C1 segment of cervical spinal cord (tissue), 14 donors: ENCODE measurements around the gene TAAR8.
"Not testable (repeated sequence)": the region's sequence is repeated elsewhere in the genome, so short reads cannot be mapped to it uniquely, and the experiment has no call there.

Experiments
- DNase-seq, 14 donors: peaks; one replicate each; lab custom pipeline; 2025; lab: John Stamatoyannopoulos, UW

Gene TAAR8

DNA sequence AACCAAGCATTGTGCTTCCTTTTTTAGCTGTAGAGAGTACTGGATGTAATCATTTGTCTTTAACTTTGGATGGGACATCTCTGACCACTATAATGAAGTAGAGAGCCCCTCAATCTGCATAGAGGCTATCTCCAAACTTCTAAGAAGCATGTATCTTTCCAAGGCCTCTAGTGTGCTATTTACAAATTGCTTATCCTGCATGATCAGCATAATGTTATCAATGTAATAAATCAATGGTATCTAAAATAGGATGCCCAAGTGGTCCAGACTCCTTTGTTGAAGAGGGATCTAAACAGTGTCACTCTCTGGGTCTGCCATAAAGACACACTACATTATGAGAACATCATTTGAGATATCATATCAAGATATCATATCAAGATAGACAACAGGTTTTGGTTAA, 7.6 kb upstream of the TAAR8 start:
- DNase-seq = no peak

DNA sequence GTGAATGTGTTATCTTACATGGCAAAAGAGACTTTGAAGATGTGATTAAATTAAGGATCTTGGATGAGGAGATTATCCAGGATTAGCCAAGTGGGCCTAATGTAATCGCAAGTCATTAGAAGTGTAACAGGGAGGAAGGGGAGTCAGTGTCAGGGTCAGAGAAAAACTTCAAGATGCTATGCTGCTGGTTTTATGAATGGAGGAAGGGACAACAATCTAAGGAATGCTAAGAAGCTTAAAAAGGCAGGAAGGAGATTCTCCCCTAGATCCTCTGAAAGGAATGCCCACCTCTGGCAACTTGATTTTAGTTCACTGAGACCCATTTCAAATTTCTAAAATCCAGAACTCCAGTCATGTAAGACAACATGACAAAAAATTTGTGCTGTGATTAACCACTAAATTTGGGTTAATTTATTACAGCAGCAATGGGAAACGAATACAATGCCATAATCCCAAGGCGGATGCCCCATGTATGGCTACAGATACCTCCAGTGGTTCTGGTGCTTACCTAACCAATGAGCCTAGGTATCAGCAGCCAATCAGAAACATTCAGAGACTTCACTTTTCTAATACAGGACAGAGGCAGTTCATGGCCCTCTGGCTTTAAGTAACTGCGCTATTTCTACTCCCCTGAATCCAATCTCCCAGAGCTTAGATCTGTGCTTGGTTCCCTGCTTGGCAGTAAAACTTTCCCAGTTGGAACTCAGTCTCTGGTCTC, 3.6 kb upstream of the TAAR8 start:
- no peak for DNase-seq

DNA sequence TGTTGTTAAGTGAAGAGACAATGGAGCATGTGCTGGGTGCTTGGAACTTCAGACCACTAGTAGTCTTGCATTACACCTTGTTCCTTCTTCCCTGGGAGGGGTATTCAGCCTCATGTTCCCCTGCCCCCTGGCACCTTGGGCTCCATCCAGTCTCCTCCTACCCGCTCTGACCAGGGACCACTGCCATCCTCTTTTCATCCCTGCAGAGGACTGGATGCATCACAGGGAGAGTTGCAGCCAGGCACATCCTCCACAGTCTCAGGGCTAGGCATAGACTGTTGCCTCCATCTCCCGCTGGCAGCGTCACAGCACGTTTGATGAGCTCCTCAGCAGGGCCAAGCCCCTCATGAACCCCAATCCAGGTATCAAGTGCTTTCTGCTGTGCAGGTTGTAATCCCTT, 1.3 kb upstream of the TAAR8 start:
- DNase-seq = no peak

DNA sequence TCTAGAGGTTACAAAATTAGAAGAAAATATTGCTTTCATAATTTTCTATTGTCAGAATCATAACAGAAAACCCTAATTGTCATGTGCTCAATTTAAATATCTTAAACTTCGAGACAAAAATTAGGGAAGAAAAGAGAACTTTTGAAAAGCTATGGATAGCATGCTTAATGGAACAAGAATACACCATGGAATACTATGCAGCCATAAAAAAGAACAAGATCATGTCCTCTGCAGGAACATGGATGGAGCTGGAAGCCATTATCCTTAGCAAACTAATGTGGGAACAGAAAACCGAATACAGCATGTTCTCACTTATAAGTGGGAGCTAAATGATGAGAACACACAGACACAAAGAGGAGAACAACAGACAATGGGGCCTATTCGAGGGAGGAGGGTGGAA, 7.6 kb downstream of the TAAR8 start:
- not testable (repeated sequence) for DNase-seq

DNA sequence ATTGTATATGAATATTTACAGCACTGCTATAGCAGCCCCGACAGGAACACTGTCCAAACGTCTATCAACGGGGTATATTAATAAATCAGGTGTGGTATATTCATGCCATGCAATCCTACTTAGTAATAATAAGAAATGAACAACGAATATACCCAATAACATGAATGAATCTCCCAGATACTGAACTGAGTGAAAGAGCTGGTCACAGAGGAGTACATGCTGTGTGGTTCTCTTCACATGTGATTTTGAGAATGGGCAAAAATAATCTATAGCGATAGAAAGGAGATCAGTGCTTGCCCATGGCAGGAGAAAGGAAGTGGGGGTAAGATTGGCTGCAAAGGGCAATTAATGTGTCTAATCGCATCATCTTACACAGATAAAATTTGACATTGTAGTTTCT, 13.9 kb downstream of the TAAR8 start:
- no peak for DNase-seq

DNA sequence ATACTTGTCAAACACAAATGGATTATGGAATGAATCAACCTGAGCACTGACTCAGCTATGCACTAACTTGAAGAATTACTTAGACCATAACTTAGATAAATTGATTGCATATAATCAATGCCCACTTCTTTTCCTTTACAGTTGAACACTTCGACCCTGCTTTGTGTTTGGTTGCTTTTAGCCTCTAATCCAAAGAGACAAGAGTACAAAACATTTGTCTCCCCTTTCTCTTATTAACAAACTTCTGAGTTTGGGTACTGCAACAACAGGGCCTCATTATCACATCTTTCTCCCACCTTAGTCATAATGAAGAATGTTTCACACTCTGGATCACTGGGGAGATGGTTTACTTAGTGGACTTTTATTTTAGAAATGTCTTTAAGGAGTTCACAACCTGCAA, 15.1 kb downstream of the TAAR8 start:
- DNase-seq = no peak

DNA sequence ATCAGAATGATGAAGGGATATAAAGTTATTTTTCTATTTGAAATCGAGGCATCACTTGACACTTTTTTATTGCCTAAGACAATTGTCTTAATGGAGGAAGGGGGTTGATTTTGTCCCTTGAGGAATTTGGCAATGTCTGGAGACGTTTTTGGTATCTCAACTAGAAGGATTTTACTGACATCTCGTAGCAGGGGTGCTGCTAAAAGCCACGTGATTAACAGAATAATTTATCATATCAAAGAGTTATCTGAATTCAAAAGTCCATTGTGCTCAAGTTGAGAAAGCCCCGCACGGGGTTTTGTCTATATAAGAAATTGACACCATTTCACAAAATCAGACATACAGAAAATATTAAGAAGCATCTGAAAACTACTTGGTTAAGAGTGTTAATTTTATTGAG, 16.1 kb downstream of the TAAR8 start:
- DNase-seq = no peak

DNA sequence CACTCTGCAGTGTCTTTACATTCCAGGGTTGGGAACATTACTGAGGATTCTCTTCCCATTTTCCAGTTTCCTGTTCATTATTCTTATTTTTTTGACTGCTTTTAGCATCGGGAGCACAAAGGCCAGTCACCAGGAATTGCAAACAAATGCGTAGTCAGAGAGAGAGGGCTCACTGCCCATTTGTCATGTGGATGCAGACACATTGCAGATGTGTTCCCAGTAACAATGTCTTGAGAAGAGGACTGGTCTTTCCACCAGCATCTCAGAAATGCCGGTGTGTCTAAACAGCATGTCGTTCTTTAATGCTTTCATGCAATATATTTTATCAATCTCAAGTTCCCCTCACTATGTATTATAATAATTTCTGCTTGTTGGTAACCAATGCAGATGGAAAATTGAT, 16.7 kb downstream of the TAAR8 start:
- peak in 9 of 14 donors; percentile 4 to 46 (median 22) for DNase-seq

DNA sequence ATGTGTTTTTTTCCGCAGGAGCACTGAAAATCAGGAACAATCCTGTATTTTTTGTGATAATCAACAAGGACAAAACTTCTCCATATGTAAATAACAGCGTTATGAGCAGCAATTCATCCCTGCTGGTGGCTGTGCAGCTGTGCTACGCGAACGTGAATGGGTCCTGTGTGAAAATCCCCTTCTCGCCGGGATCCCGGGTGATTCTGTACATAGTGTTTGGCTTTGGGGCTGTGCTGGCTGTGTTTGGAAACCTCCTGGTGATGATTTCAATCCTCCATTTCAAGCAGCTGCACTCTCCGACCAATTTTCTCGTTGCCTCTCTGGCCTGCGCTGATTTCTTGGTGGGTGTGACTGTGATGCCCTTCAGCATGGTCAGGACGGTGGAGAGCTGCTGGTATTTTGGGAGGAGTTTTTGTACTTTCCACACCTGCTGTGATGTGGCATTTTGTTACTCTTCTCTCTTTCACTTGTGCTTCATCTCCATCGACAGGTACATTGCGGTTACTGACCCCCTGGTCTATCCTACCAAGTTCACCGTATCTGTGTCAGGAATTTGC, 17.8 kb downstream of the TAAR8 start, which contains the start of gene TAAR6:
TAAR6 (plus strand) TSS at position 102 of the 557 bp plus-strand sequence; CDS start at position 102, 0 bp downstream.
- peak in 8 of 14 donors; percentile 3 to 55 (median 22) for DNase-seq

DNA sequence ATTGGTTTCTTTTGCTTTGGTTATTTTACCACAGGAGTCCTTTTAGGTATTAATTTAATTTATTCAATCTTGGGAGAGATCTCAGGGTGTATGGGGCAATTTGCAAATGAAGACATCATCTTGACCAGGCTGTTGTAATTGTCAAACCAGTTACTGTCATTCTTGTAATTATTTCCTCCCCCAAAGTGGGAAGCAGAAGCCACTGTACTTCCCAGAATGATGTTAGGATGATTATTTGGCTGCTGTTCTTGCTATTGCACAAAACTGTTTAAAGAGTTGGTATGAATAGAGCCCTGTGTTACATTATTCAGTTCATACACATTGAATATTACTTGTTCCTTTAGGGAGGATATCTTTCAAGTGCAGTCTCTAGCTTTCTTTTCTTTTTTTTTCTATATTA, 19.3 kb downstream of the TAAR8 start:
- DNase-seq = no peak

DNA sequence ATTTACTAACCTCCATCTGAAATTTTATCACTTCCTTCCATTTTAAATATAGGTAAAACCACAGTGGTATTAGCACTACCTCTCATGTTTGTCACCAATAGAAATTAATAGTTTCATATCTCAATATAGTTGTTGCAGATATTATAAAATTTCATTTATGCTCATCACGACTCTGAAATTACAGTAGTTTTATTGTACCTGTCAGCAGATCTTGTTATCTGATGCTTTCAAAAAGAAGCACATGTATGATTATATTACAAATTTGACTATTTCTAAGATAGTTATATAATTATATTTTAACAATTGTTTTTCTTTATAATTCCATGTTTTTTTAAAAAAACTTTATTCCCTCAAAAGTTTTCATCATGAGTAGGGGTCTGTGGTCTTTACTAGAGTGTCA, 32.2 kb downstream of the TAAR8 start:
- no peak for DNase-seq

DNA sequence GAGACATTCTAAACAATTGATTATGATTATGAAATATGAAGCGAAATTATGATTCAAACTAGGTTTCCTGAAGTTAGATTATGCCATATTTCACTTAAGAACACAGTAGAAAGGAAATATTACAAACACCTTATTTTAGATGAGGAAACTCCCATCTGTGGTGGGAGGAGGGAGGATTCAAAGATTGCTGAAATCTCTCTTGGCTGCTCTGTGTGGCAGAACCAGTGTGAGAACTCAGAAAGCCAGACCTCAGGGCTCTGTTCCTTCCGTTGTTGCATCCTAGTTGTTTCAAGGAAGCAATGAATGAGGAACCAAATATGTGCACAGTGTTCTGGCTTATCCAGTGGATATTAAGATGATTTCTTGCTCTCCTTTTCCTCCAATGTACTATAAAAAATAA, 35.0 kb downstream of the TAAR8 start:
- no peak for DNase-seq

DNA sequence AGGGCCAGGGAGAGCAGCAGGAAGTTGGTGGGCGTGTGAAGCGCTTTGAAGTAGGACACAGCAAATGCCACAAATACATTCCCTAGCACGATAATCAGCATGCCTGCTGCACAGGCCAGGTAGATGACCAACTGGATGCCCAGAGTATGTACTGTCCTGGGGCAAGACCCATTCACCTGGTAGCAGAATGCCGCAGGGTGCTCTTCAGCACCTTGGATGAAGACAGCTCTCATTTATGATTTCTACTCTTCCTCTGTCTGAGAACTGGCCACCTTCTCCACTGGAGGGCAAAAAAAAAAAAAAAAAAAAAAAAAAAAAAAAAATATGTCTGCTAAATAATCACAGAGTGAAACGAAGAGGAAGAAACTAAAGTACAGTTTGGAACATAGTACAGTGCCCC, 37.0 kb downstream of the TAAR8 start, which contains the start of gene TAAR5:
TAAR5 (minus strand) TSS at position 288 of the 400 bp plus-strand sequence; CDS start at position 233, 55 bp downstream.
- no peak for DNase-seq

DNA sequence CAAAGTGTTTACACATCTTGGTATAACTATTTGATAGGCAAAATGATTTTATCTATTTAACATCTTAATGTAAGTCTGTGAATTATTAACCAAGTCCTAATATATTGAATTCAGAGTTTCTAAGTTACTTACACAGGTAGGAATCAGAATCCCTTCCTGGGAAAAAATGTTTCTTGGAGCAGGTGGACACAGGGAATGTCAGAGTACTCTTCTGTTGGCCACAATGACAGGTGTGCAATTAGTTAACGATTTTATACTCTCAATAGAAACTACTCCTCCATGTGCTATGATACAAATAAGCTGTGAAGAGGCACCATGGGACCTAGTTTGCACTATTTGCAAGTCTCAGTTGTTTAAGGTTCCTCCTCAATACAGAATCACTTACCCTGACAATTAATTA, 37.9 kb downstream of the TAAR8 start:
- DNase-seq = no peak

DNA sequence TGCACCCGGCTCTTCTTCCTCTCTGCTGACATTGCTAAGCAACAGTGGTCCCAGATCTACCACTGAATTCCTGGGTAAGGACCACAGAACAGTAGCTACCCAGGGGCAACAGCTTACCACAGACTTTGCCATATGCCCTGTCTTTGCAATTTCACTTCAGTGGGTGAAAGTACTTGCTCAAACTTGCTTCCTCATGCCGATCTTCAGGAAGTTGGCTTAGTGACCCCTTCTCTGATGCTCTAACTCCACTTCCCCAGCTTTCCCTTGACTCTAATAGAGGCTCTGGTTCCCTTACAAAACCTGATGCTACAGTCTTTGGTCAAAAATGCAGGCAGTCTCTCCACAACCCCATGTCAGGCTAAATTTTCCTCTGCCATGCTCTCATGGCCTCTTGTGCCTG, 40.4 kb downstream of the TAAR8 start:
- DNase-seq = no peak

DNA sequence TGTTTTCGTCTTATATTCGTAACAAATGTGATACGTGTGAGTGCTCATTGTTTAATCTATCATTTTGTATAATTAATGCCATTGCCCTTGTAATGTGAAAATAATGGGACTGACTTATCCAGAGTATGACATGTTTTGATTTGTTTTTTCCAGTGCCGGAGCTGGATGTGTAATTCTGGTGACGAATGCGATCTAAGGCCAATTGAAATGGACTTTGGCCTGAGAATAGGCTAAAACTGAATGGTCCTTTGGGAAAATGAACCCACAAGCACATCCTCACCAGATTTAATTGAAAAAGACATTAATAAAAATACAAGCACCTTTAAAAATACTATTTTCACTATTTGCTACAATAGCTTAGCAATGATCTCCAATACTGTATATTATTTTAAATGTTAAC, 43.7 kb downstream of the TAAR8 start:
- no peak for DNase-seq

DNA sequence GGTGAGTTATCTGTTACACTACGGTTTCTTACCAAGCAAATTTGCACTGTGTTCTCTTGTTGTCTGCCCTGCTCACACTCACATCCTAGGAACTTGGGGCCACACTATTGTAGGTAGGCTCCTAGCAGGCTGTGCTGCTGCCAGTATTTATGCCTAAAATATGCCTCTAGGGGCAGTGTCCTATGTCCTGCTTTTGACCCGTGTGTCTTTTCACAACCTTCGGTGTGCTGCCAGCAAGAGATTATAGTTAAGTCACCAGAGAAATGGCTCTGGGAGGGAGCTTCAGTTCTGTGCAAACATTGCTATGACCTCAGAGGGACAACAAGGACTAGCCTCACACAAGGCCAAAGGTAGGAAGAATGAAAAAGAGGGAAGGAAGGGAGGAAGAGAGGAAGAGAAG, 46.0 kb downstream of the TAAR8 start:
- no peak for DNase-seq

DNA sequence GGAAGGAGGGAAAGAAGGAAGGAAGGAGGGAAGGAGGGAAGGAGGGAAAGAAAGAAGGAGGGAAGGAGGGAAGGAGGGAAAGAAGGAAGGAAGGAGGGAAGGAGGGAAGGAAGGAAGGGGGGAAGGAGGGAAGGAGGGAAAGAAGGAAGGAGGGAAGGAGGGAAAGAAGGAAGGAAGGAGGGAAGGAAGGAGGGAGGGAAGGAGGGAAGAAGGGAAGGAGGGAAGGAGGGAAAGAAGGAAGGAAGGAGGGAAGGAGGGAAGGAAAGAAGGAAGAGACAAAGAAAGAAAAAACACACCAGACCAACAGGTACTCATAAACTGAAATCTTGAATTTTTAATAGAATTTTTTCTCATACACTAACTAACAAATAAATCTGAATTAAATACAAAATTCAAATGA, 48.4 kb downstream of the TAAR8 start:
- not testable (repeated sequence) for DNase-seq
